Endothelial cell of umbilical vein (primary cell): ENCODE data around the gene C11orf58. TPM values are rescaled to one million over a fixed set of nuclear protein-coding genes. Genes with fewer than 3 reads are reported as not detected.

Source experiments
- BruUV-seq: library from RNA; stranded (reverse); fragments of 400-500 nt; replicated peaks from 2 replicates; lab custom pipeline; 2021; lab: Mats Ljungman, UMichigan
- CTCF ChIA-PET: fragments of 300-600, 350-600 bp; sonication (Branson Sonifier 250); formaldehyde crosslinking; loops from one replicate; lab custom pipeline; 2021; ENCODE audit warnings: antibody characterized with exemption, inconsistent platforms; lab: Charles Lee
- POLR2A ChIA-PET: fragments of 300-600, 350-600 bp; sonication (Branson Sonifier 250); formaldehyde crosslinking; loops from one replicate; lab custom pipeline; 2021; ENCODE audit warnings: antibody characterized with exemption, inconsistent platforms; lab: Charles Lee
- DNase-seq: peaks from one replicate; pipeline ENCODE4 v3.0.0-alpha.2; 2011; ENCODE audit warnings: low read depth, low spot score
- FAIRE-seq: peaks from 2 replicates; lab custom pipeline; 2011; peaks lifted over from hg19 to GRCh38; lab: Jason Lieb, UNC
- H2AFZ ChIP-seq: 2 replicates; pipeline ENCODE4 v1.6.0; 2012; ENCODE audit warnings: low read depth, low read length, control low read depth, inconsistent platforms
- H3K27ac ChIP-seq: 2 replicates; pipeline ENCODE4 v1.5.1; 2011; ENCODE audit warnings: low read depth, mild to moderate bottlenecking, control low read depth, low read length, moderate library complexity; ENCODE audit not compliant: insufficient read depth
- H3K27me3 ChIP-seq, 2 experiments: 2 replicates each; pipeline versions ENCODE4 v1.6.0 to v1.6.1; 2011; ENCODE audit warnings: low read length in 2 of 2, mixed read lengths in 1 of 2; ENCODE audit not compliant: control insufficient read depth in 2 of 2, insufficient read depth in 2 of 2
- H3K36me3 ChIP-seq, 2 experiments: 2 replicates in 1 of 2; 3 replicates in 1 of 2; pipeline ENCODE4 v1.5.1; 2011; ENCODE audit warnings: low read length in 2 of 2, mild to moderate bottlenecking in 1 of 2, moderate library complexity in 1 of 2; ENCODE audit not compliant: control insufficient read depth in 2 of 2, insufficient read depth in 2 of 2; ENCODE audit errors: extremely low read depth in 1 of 2
- H3K4me1 ChIP-seq: 3 replicates; pipeline ENCODE4 v1.5.1; 2011; ENCODE audit warnings: mild to moderate bottlenecking, low read length; ENCODE audit not compliant: control insufficient read depth, insufficient read depth; ENCODE audit errors: extremely low read depth
- H3K4me2 ChIP-seq: 2 replicates; pipeline ENCODE4 v1.6.1; 2011; ENCODE audit warnings: low read length, control low read depth, mixed read lengths; ENCODE audit not compliant: insufficient read depth
- H3K4me3 ChIP-seq, 3 experiments: fragments of 200-600 bp in 1 of 3; sonication (generic), shearing (Covaris generic) in 1 of 3; replicated peaks in 1 of 3; 2 replicates each; pipeline ENCODE4 v1.5.1; 2011 to 2016; ENCODE audit warnings: control low read depth in 3 of 3, low read length in 3 of 3, mild to moderate bottlenecking in 2 of 3, inconsistent platforms in 1 of 3, low read depth in 1 of 3, moderate library complexity in 1 of 3; ENCODE audit not compliant: insufficient read depth in 1 of 3
- H3K79me2 ChIP-seq: 2 replicates; pipeline ENCODE4 v1.6.0; 2012; ENCODE audit warnings: low read length, inconsistent platforms; ENCODE audit not compliant: control insufficient read depth, insufficient read depth
- H3K9ac ChIP-seq: replicated peaks from 2 replicates; pipeline ENCODE3; 2011; ENCODE audit warnings: low read length, control low read depth; ENCODE audit not compliant: insufficient read depth; ENCODE audit errors: extremely low read depth
- H3K9me1 ChIP-seq: replicated peaks from 3 replicates; pipeline ENCODE4 v1.6.0; 2011; ENCODE audit warnings: mild to moderate bottlenecking, low read length; ENCODE audit not compliant: control insufficient read depth, insufficient read depth; ENCODE audit errors: extremely low read depth
- H3K9me3 ChIP-seq: replicated peaks from 2 replicates; pipeline ENCODE4 v1.5.1; 2012; ENCODE audit warnings: low read length, inconsistent platforms; ENCODE audit not compliant: control insufficient read depth, insufficient read depth
- H4K20me1 ChIP-seq: replicated peaks from 2 replicates; pipeline ENCODE3; 2011; ENCODE audit warnings: mild to moderate bottlenecking, low read length; ENCODE audit not compliant: control insufficient read depth, insufficient read depth; ENCODE audit errors: extremely low read depth
- EZH2 ChIP-seq: IDR thresholded peaks from 2 replicates; pipeline ENCODE4 v1.6.1; 2012; ENCODE audit warnings: borderline replicate concordance, low read depth, mild to moderate bottlenecking, moderate library complexity, low read length, inconsistent platforms; ENCODE audit not compliant: severe bottlenecking
- FOS ChIP-seq: IDR thresholded peaks from 2 replicates; pipeline ENCODE4 v1.6.1; 2011; ENCODE audit warnings: mild to moderate bottlenecking, low read length, moderate library complexity, borderline replicate concordance; ENCODE audit not compliant: insufficient read depth
- GATA2 ChIP-seq: IDR thresholded peaks from 2 replicates; pipeline ENCODE4 v1.7.0; 2011; ENCODE audit warnings: low read depth, mild to moderate bottlenecking, moderate library complexity, mixed read lengths, low read length; ENCODE audit not compliant: insufficient read length, insufficient read depth
- JUN ChIP-seq: IDR thresholded peaks from 2 replicates; pipeline ENCODE4 v1.6.1; 2011; ENCODE audit warnings: borderline replicate concordance, low read depth; ENCODE audit not compliant: insufficient read length, insufficient read depth
- MYC ChIP-seq: IDR thresholded peaks from one replicate; pipeline ENCODE4 v1.6.1; 2011; ENCODE audit warnings: mild to moderate bottlenecking, low read depth, low read length
- POLR2A ChIP-seq: IDR thresholded peaks from 2 replicates; pipeline ENCODE4 v1.6.1; 2012; ENCODE audit warnings: low read depth, mild to moderate bottlenecking, control low read depth, low read length
- POLR2AphosphoS5 ChIP-seq: IDR thresholded peaks from 2 replicates; pipeline ENCODE4 v1.6.1; 2012; ENCODE audit warnings: low read depth, mild to moderate bottlenecking, control low read depth, low read length, moderate library complexity; ENCODE audit not compliant: insufficient read depth
- dilution Hi-C: fragments of 300-500 bp; cut with MboI; formaldehyde crosslinking; loops from one replicate; pipeline ENCODE4 v1.15.0; 2019; ENCODE audit warnings: low sequenced_read_pairs; ENCODE audit not compliant: extremely low pct_ligation_motif_present
- intact Hi-C: fragments of 100-400 bp; cut with micrococcal nuclease; formaldehyde crosslinking; loops from one replicate; pipeline ENCODE4 v1.10.0; 2022
- polyA plus RNA-seq, 4 experiments: library from polyadenylated mRNA; depleted of rRNA in 3 of 4; stranded (reverse) in 3 of 4; unstranded in 1 of 4; fragments of >200 nt; gene quantifications; 2 replicates each; pipeline versions ENCODE4 v1.2.1 to v1.2.3, GENCODE V29; 2011 to 2012; ENCODE audit warnings: missing spikeins in 1 of 4
- total RNA-seq: library from RNA; stranded (reverse); gene quantifications from 2 replicates; pipeline ENCODE4 v1.2.3, GENCODE V29; 2021
- TF ChIP-seq, protein P1 (sequence below): IDR thresholded peaks from 2 replicates; pipeline ENCODE4 v1.6.1; 2011; ENCODE audit not compliant: insufficient read depth, insufficient read length
- TF ChIP-seq, protein P2 (sequence below), 2 donors: IDR thresholded peaks; 1 replicate in 1 of 2; 2 replicates in 1 of 2; pipeline ENCODE4 v1.5.1; 2011; ENCODE audit warnings: low read length in 2 of 2, mild to moderate bottlenecking in 2 of 2, moderate library complexity in 2 of 2, control low read depth in 1 of 2, inconsistent platforms in 1 of 2, low read depth in 1 of 2; ENCODE audit not compliant: insufficient read depth in 1 of 2; ENCODE audit errors: extremely low read depth in 1 of 2

C11orf58 gene
- total and polyA plus RNA-seq, 2 donors (not counting 3 experiments of a cell fraction or from before 2014, with no cell fraction given): 88.4 to 150 TPM

DNA sequence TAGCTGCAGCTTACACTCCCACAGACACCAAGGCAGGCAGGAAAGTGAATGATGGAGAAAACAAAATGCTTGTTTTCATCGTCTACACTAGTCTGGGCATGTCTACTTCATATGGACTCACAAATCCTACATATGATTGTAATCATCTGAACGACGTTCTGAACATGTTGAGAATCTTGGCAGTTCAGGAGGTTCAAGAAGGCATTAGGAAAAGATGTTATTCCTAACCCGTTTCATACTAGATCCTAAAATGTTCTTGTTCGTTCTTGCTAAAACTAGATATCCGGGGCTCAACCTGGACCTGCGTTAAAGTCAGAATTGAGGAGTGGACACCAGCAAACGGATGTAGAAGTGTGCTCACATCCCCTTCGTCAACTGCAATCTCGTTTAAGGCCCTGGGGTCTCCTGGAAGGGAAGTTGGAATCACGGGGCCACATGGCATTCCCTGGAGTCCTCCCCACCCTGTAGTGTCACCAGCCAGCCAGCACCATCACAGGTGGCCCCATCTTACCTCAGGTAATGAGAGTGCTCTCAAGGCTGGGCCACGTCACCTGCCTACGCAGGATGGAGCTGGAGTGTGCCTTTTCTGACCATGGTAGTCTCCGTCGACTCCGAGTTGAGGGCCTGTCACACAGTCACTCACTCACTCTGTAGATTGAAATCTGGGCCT is 37.3 kb downstream of the C11orf58 start:
- intact Hi-C loops (no loop called here), dilution Hi-C loops (no loop called here)
- no peak for DNase-seq
- no peaks in the 10 kb centered on the region for H3K4me1 ChIP-seq
- TF ChIP-seq, protein P1, sequence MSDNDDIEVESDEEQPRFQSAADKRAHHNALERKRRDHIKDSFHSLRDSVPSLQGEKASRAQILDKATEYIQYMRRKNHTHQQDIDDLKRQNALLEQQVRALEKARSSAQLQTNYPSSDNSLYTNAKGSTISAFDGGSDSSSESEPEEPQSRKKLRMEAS: no peak
- no peak for TF ChIP-seq POLR2A
- no peak for TF ChIP-seq POLR2AphosphoS5
- TF ChIP-seq EZH2: no peak
- no peak for TF ChIP-seq JUN
- TF ChIP-seq MYC: no peak
- TF ChIP-seq FOS: no peak
- TF ChIP-seq, protein P2, sequence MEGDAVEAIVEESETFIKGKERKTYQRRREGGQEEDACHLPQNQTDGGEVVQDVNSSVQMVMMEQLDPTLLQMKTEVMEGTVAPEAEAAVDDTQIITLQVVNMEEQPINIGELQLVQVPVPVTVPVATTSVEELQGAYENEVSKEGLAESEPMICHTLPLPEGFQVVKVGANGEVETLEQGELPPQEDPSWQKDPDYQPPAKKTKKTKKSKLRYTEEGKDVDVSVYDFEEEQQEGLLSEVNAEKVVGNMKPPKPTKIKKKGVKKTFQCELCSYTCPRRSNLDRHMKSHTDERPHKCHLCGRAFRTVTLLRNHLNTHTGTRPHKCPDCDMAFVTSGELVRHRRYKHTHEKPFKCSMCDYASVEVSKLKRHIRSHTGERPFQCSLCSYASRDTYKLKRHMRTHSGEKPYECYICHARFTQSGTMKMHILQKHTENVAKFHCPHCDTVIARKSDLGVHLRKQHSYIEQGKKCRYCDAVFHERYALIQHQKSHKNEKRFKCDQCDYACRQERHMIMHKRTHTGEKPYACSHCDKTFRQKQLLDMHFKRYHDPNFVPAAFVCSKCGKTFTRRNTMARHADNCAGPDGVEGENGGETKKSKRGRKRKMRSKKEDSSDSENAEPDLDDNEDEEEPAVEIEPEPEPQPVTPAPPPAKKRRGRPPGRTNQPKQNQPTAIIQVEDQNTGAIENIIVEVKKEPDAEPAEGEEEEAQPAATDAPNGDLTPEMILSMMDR (IDR thresholded peaks at IDR 0.05; ENCODE audit: extremely low read depth in 1 of 2, insufficient read depth in 1 of 2, low read depth in 1 of 2, low read length in 2 of 2): no peak
- TF ChIP-seq GATA2: no peak
- FAIRE-seq: no peak
- H3K4me2 ChIP-seq: no peak overlapping the region
- POLR2A ChIA-PET: no interaction called here
- H3K27me3 ChIP-seq: peaks cover 0 to 8% of the 10 kb centered on the region in 2 experiments
- no peak overlapping the region for H3K9ac ChIP-seq
- H3K27ac ChIP-seq: no peak overlapping the region
- no peaks in the 10 kb centered on the region for H3K36me3 ChIP-seq
- H4K20me1 ChIP-seq: no peaks in the 10 kb centered on the region
- no peaks in the 10 kb centered on the region for H3K9me1 ChIP-seq
- no peaks in the 10 kb centered on the region for H3K9me3 ChIP-seq
- no peaks in the 10 kb centered on the region for H3K79me2 ChIP-seq
- BruUV-seq: no TSS peak
- H2AFZ ChIP-seq: no peak overlapping the region
- H3K4me3 ChIP-seq: no peak overlapping the region
- CTCF ChIA-PET: interaction anchor here (1.6 kb wide), 1 partner anchor 10 kb away, joined by 4 read pairs; no protein-coding TSS in a partner anchor
